H1 (cell line): ENCODE data around the gene CCDC33. TPM values are rescaled to one million over a fixed set of nuclear protein-coding genes. Genes with fewer than 3 reads are reported as not detected.

Experiments
- CTCF ChIA-PET: fragments of 300-600 bp; sonication (Branson Sonifier 250); formaldehyde crosslinking; loops from one replicate; lab custom pipeline; 2021; ENCODE audit not compliant: partially characterized antibody; lab: Charles Lee
- POLR2A ChIA-PET: fragments of 300-600 bp; sonication (Branson Sonifier 250); formaldehyde crosslinking; loops from one replicate; lab custom pipeline; 2021; ENCODE audit warnings: inconsistent platforms; ENCODE audit not compliant: partially characterized antibody; lab: Charles Lee
- DNase-seq, 2 experiments: peaks; one replicate each; pipeline versions ENCODE4 v3.0.0 to v3.0.0-alpha.2; 2010 to 2022; ENCODE audit warnings: low spot score in 2 of 2, low read depth in 1 of 2, mixed read lengths in 1 of 2
- FAIRE-seq: peaks from 2 replicates; lab custom pipeline; 2011; peaks lifted over from hg19 to GRCh38; lab: Jason Lieb, UNC
- H2AFZ ChIP-seq: 2 replicates; pipeline ENCODE4 v1.8.1; 2012; ENCODE audit warnings: low read length, inconsistent platforms
- H2AK5ac ChIP-seq: 2 replicates; pipeline ENCODE4 v1.6.1; 2013; ENCODE audit warnings: low read depth, low read length
- H2BK120ac ChIP-seq: replicated peaks from 2 replicates; pipeline ENCODE3; 2013; ENCODE audit warnings: low read depth, low read length, inconsistent platforms
- H2BK12ac ChIP-seq: 2 replicates; pipeline ENCODE4 v1.6.1; 2013; ENCODE audit warnings: low read depth, low read length
- H2BK15ac ChIP-seq: 2 replicates; pipeline ENCODE4 v1.6.1; 2013; ENCODE audit warnings: low read length
- H2BK20ac ChIP-seq: 2 replicates; pipeline ENCODE4 v1.6.1; 2013; ENCODE audit warnings: low read length
- H2BK5ac ChIP-seq: 2 replicates; pipeline ENCODE4 v1.6.1; 2013; ENCODE audit warnings: low read depth, low read length
- H3K14ac ChIP-seq: 2 replicates; pipeline ENCODE4 v1.6.1; 2013; ENCODE audit warnings: inconsistent platforms; ENCODE audit not compliant: insufficient read length
- H3K18ac ChIP-seq: 2 replicates; pipeline ENCODE4 v1.6.1; 2013; ENCODE audit warnings: low read length; ENCODE audit errors: extremely low read depth
- H3K23ac ChIP-seq: 2 replicates; pipeline ENCODE4 v1.6.1; 2013; ENCODE audit warnings: inconsistent platforms; ENCODE audit not compliant: insufficient read length
- H3K23me2 ChIP-seq: 2 replicates; pipeline ENCODE4 v1.6.1; 2013; ENCODE audit warnings: low read depth, low read length
- H3K27ac ChIP-seq: 2 replicates; pipeline ENCODE4 v1.6.1; 2011; ENCODE audit warnings: low read depth, low read length, inconsistent platforms
- H3K27me3 ChIP-seq, 4 experiments: replicated peaks in 1 of 4; 1 replicate in 1 of 4; 2 replicates in 3 of 4; pipeline versions ENCODE4 v1.6.1 to v1.8.1; 2011 to 2013; ENCODE audit warnings: low read length in 3 of 4, mild to moderate bottlenecking in 3 of 4, inconsistent platforms in 2 of 4, mixed read lengths in 2 of 4, moderate library complexity in 1 of 4; ENCODE audit not compliant: control insufficient read depth in 3 of 4, insufficient read depth in 3 of 4; ENCODE audit errors: extremely low read depth in 1 of 4
- H3K36me3 ChIP-seq, 4 experiments: 2 replicates each; pipeline versions ENCODE4 v1.6.1 to v1.8.1; 2011 to 2013; ENCODE audit warnings: mild to moderate bottlenecking in 4 of 4, low read length in 3 of 4, moderate library complexity in 2 of 4, control low read depth in 1 of 4, inconsistent platforms in 1 of 4; ENCODE audit not compliant: insufficient read depth in 4 of 4, control insufficient read depth in 2 of 4
- H3K4ac ChIP-seq: replicated peaks from 2 replicates; pipeline ENCODE3; 2013; ENCODE audit warnings: low read length, low read depth, mixed read lengths, inconsistent platforms; ENCODE audit not compliant: insufficient read length
- H3K4me1 ChIP-seq, 4 experiments: replicated peaks in 1 of 4; 1 replicate in 1 of 4; 2 replicates in 3 of 4; pipeline versions ENCODE4 v1.6.1 to v1.8.1; 2011 to 2013; ENCODE audit warnings: low read length in 3 of 4, inconsistent platforms in 2 of 4, mixed read lengths in 1 of 4; ENCODE audit not compliant: insufficient read depth in 4 of 4, control insufficient read depth in 3 of 4
- H3K4me2 ChIP-seq, 2 experiments: 2 replicates each; pipeline versions ENCODE4 v1.6.1 to v1.8.1; 2011 to 2013; ENCODE audit warnings: low read depth in 2 of 2, low read length in 2 of 2, control low read depth in 1 of 2, inconsistent platforms in 1 of 2, mild to moderate bottlenecking in 1 of 2; ENCODE audit not compliant: insufficient read depth in 1 of 2
- H3K4me3 ChIP-seq, 4 experiments: fragments of 200-600, 300-600 bp in 1 of 4; sonication (generic), shearing (Covaris generic), sonication (Bioruptor Twin) in 1 of 4; 2 replicates each; pipeline versions ENCODE4 v1.5.1 to v1.8.1; 2011 to 2016; ENCODE audit warnings: low read length in 4 of 4, low read depth in 3 of 4, control low read depth in 2 of 4, inconsistent platforms in 2 of 4, mild to moderate bottlenecking in 2 of 4, mixed read lengths in 1 of 4, moderate library complexity in 1 of 4; ENCODE audit not compliant: insufficient read depth in 2 of 4; ENCODE audit errors: extremely low read depth in 1 of 4
- H3K56ac ChIP-seq: replicated peaks from 2 replicates; pipeline ENCODE3; 2013; ENCODE audit warnings: low read depth, mild to moderate bottlenecking, mixed read lengths, low read length, inconsistent platforms; ENCODE audit not compliant: insufficient read length
- H3K79me1 ChIP-seq: 2 replicates; pipeline ENCODE4 v1.6.1; 2013; ENCODE audit warnings: low read depth, low read length, control low read depth
- H3K79me2 ChIP-seq, 2 experiments: 2 replicates each; pipeline versions ENCODE4 v1.6.1 to v1.8.1; 2012 to 2013; ENCODE audit warnings: low read length in 2 of 2, mild to moderate bottlenecking in 2 of 2, inconsistent platforms in 1 of 2; ENCODE audit not compliant: insufficient read depth in 2 of 2, control insufficient read depth in 1 of 2
- H3K9ac ChIP-seq, 4 experiments: replicated peaks in 1 of 4; 1 replicate in 1 of 4; 2 replicates in 3 of 4; pipeline versions ENCODE4 v1.6.1 to v1.8.1; 2011 to 2013; ENCODE audit warnings: low read depth in 3 of 4, low read length in 3 of 4, control low read depth in 2 of 4, mild to moderate bottlenecking in 2 of 4, moderate library complexity in 2 of 4, inconsistent platforms in 1 of 4; ENCODE audit errors: extremely low read depth in 1 of 4
- H3K9me3 ChIP-seq, 2 experiments: 2 replicates each; pipeline versions ENCODE4 v1.6.1 to v1.8.1; 2012 to 2013; ENCODE audit warnings: mild to moderate bottlenecking in 2 of 2, moderate library complexity in 2 of 2, control low read depth in 1 of 2, inconsistent platforms in 1 of 2, low read depth in 1 of 2, low read length in 1 of 2, mixed read lengths in 1 of 2; ENCODE audit not compliant: insufficient read depth in 2 of 2
- H4K20me1 ChIP-seq, 2 experiments: replicated peaks in 1 of 2; 2 replicates each; pipeline versions ENCODE3 to v1.8.1; 2011 to 2013; ENCODE audit warnings: inconsistent platforms in 2 of 2, low read length in 2 of 2, mild to moderate bottlenecking in 1 of 2; ENCODE audit not compliant: insufficient read depth in 2 of 2, control insufficient read depth in 1 of 2
- H4K5ac ChIP-seq: 2 replicates; pipeline ENCODE4 v1.6.1; 2013; ENCODE audit warnings: low read length, low read depth, mixed read lengths, inconsistent platforms; ENCODE audit not compliant: insufficient read length
- H4K8ac ChIP-seq: 2 replicates; pipeline ENCODE4 v1.8.0; 2013; ENCODE audit warnings: mild to moderate bottlenecking, moderate library complexity, low read length, inconsistent platforms; ENCODE audit not compliant: insufficient read depth; ENCODE audit errors: extremely low read depth
- H4K91ac ChIP-seq: replicated peaks from 2 replicates; pipeline ENCODE3; 2013; ENCODE audit warnings: low read length, mixed read lengths, inconsistent platforms; ENCODE audit not compliant: insufficient read length
- BACH1 ChIP-seq: IDR thresholded peaks from 2 replicates; pipeline ENCODE4 v1.6.1; 2012; ENCODE audit warnings: low read length, improper control_type of control experiment
- BCL11A ChIP-seq, 2 experiments: IDR thresholded peaks; one replicate each; pipeline ENCODE4 v1.6.1; 2011; ENCODE audit warnings: low read depth in 2 of 2, low read length in 2 of 2, mild to moderate bottlenecking in 2 of 2
- BRCA1 ChIP-seq: IDR thresholded peaks from 2 replicates; pipeline ENCODE4 v1.6.1; 2012; ENCODE audit warnings: low read depth, low read length, improper control_type of control experiment
- EGR1 ChIP-seq: IDR thresholded peaks from 2 replicates; pipeline ENCODE4 v1.6.1; 2011; ENCODE audit warnings: low read depth, low read length, borderline replicate concordance
- JUN ChIP-seq: IDR thresholded peaks from 2 replicates; pipeline ENCODE4 v1.6.1; 2011; ENCODE audit warnings: low read depth, mild to moderate bottlenecking, improper control_type of control experiment, low read length
- NANOG ChIP-seq: IDR thresholded peaks from 2 replicates; pipeline ENCODE4 v1.6.1; 2011; ENCODE audit warnings: low read length, low read depth, mild to moderate bottlenecking, inconsistent platforms; ENCODE audit not compliant: insufficient read depth, poor library complexity, severe bottlenecking
- SP2 ChIP-seq: IDR thresholded peaks from 2 replicates; pipeline ENCODE4 v1.6.1; 2012; ENCODE audit warnings: mild to moderate bottlenecking, low read length, inconsistent platforms
- SUZ12 ChIP-seq: fragments of 200-600 bp; sonication (generic); IDR thresholded peaks from 2 replicates; pipeline ENCODE4 v1.6.1; 2012; ENCODE audit warnings: mild to moderate bottlenecking, inconsistent platforms, low read length, moderate library complexity, mixed read lengths
- TEAD4 ChIP-seq: IDR thresholded peaks from 2 replicates; pipeline ENCODE4 v1.6.1; 2012; ENCODE audit warnings: low read depth, low read length, inconsistent platforms, mixed read lengths
- ZNF274 ChIP-seq: IDR thresholded peaks from 2 replicates; pipeline ENCODE4 v1.7.0; 2012; ENCODE audit warnings: low read length, borderline replicate concordance; ENCODE audit errors: extremely low read depth
- WGBS, 2 experiments: shearing (Covaris generic) in 1 of 2; methylation state at CpG; one replicate each; pipeline versions ENCODE4 v1.1.6 to v1.1.7; 2013 to 2015; ENCODE audit warnings: low lambda C conversion rate in 2 of 2, mixed read lengths in 2 of 2, inconsistent platforms in 1 of 2, low coverage in 1 of 2, missing lambda C conversion rate in 1 of 2; ENCODE audit not compliant: insufficient replicate concordance in 2 of 2, insufficient coverage in 1 of 2, insufficient read length in 1 of 2; ENCODE audit errors: extremely low coverage in 1 of 2, missing lambda C conversion rate in 1 of 2; 5-methylcytosine and 5-hydroxymethylcytosine counted together
- polyA plus RNA-seq, 7 experiments: library from polyadenylated mRNA; depleted of rRNA in 3 of 7; stranded (reverse) in 5 of 7; unstranded in 2 of 7; fragments of >200 nt in 5 of 7; fragments of 200-250 nt in 2 of 7; gene quantifications; 1 replicate in 5 of 7; 2 replicates in 1 of 7; 4 replicates in 1 of 7; pipeline versions ENCODE4 v1.2.1 to v1.2.3, GENCODE V29; 2011 to 2013; ENCODE audit warnings: missing spikeins in 2 of 7, mixed read lengths in 2 of 7
- total RNA-seq: library from RNA; stranded (reverse); fragmentation: NEBNext Ultra II Directional; extraction: Animal tissue kit (Norgen Biotek cat#: 25700); gene quantifications from 2 replicates; pipeline ENCODE4 v1.2.1, GENCODE V29; 2021
- TF ChIP-seq, protein P1 (sequence below): IDR thresholded peaks from 2 replicates; pipeline ENCODE4 v1.6.1; 2012; ENCODE audit warnings: low read length, inconsistent platforms
- TF ChIP-seq, protein P2 (sequence below): IDR thresholded peaks from 2 replicates; pipeline ENCODE4 v1.6.1; 2011; ENCODE audit warnings: low read length, improper control_type of control experiment

The CCDC33 gene
- total and polyA plus RNA-seq, 2 of the 8 experiments (the other 6 are each of a cell fraction or from before 2014, with no cell fraction given): 2.0 to 2.7 TPM

DNA sequence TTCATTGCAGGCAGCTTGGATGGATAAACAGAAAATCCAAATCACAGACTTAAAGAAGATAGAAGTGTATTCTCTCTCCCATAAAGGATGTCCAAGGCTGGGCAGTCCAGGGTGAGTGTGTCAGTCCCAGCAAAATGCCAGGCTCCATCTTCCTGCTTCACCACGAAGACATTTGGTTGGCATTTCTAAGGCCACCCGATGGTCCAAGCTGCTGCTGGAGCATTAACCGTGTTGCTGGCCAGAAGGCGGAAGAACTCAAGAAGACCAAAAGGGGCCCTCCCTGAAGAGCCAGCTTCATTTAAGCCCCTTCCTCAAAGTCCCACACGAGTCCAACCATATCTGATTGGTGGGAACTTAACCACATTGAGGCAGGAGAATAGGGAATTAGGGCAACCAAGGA, 134.3 kb downstream of the CCDC33 start:
- Histone ChIP-seq H4K5ac (no peak overlapping the region), H3K4me1 (peaks cover 6 to 13% (median 8%) of the 10 kb centered on the region in 4 experiments), H2AFZ (no peak overlapping the region), H3K9me3 (no peaks in the 10 kb centered on the region), H3K27me3 (peaks cover 0 to 13% (median 4%) of the 10 kb centered on the region in 4 experiments; a peak in 5 of 7 replicates), H2BK5ac (no peak overlapping the region), H3K18ac (no peak overlapping the region), H3K27ac (no peak overlapping the region), H2BK12ac (no peak overlapping the region), H4K20me1 (no peaks in the 10 kb centered on the region), H3K4me2 (no peak overlapping the region), H3K23ac (no peak overlapping the region), H3K9ac (no peak overlapping the region), H2BK20ac (no peak overlapping the region), H3K14ac (no peak overlapping the region), H4K8ac (no peak overlapping the region), H2BK15ac (no peak overlapping the region), H3K56ac (no peak overlapping the region), H3K79me1 (no peaks in the 10 kb centered on the region), H3K79me2 (no peaks in the 10 kb centered on the region), H2BK120ac (no peak overlapping the region), H3K4me3 (no peak overlapping the region), H3K23me2 (peaks cover 9% of the 10 kb centered on the region; the same call in 1 of the 2 replicates), H2AK5ac (no peak overlapping the region), H3K4ac (no peak overlapping the region), H3K36me3 (no peaks in the 10 kb centered on the region), H4K91ac (no peak overlapping the region)
- WGBS, 2 experiments: 91% methylated on average over 5 of the region's 5 CpGs; no CpG with 5 or more reads in 1 of the 2 experiments
- ChIA-PET CTCF (interaction anchor here (1.0 to 36.8 kb wide), 4 partner anchors 9 to 317 kb away, joined by 3 to 1311 read pairs (median 34); partner anchors contain the start of gene SEMA7A), POLR2A (interaction anchor here (1.7 kb wide), 1 partner anchor 91 kb away, joined by 5 read pairs; the partner anchor contains the start of gene UBL7)
- no peak for DNase-seq
- no peak for FAIRE-seq
- TF ChIP-seq JUN: no peak
- no peak for TF ChIP-seq NANOG
- TF ChIP-seq SUZ12: no peak
- TF ChIP-seq, protein P1, sequence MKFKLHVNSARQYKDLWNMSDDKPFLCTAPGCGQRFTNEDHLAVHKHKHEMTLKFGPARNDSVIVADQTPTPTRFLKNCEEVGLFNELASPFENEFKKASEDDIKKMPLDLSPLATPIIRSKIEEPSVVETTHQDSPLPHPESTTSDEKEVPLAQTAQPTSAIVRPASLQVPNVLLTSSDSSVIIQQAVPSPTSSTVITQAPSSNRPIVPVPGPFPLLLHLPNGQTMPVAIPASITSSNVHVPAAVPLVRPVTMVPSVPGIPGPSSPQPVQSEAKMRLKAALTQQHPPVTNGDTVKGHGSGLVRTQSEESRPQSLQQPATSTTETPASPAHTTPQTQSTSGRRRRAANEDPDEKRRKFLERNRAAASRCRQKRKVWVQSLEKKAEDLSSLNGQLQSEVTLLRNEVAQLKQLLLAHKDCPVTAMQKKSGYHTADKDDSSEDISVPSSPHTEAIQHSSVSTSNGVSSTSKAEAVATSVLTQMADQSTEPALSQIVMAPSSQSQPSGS: no peak
- no peak for TF ChIP-seq ZNF274
- TF ChIP-seq BCL11A (IDR thresholded peaks at IDR 0.05; ENCODE audit: low read depth in 2 of 2, low read length in 2 of 2): no peak
- TF ChIP-seq EGR1: no peak
- no peak for TF ChIP-seq TEAD4
- no peak for TF ChIP-seq BACH1
- no peak for TF ChIP-seq BRCA1
- no peak for TF ChIP-seq SP2
- TF ChIP-seq, protein P2, sequence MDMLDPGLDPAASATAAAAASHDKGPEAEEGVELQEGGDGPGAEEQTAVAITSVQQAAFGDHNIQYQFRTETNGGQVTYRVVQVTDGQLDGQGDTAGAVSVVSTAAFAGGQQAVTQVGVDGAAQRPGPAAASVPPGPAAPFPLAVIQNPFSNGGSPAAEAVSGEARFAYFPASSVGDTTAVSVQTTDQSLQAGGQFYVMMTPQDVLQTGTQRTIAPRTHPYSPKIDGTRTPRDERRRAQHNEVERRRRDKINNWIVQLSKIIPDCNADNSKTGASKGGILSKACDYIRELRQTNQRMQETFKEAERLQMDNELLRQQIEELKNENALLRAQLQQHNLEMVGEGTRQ: no peak
